Fibroblast of pulmonary artery (primary cell): ENCODE data around the gene NASP.
A peak's percentile ranks its signal among the peaks of the same experiment; 100 is the strongest.
"Not testable (repeated sequence)": the region's sequence is repeated elsewhere in the genome, so short reads cannot be mapped to it uniquely, and the experiment has no call there.

Experiments used
- DNase-seq: peaks from one replicate; pipeline ENCODE4 v3.0.0-alpha.2; 2010; ENCODE audit warnings: low read depth
- H3K4me3 ChIP-seq: replicated peaks from 2 replicates; pipeline ENCODE4 v1.5.1; 2011; ENCODE audit warnings: low read depth, mild to moderate bottlenecking, control low read depth, low read length, moderate library complexity
- CTCF ChIP-seq: IDR thresholded peaks from 2 replicates; pipeline ENCODE4 v1.5.1; 2011; ENCODE audit warnings: mild to moderate bottlenecking, control low read depth, low read length, inconsistent platforms; ENCODE audit errors: missing control alignments

NASP gene

GRCh38 chr1:45584351-45585109 is 689 bp downstream of the NASP start:
- no peak for TF ChIP-seq CTCF
- peak; percentile 92 for DNase-seq

GRCh38 chr1:45585110-45585426 is 1.2 kb downstream of the NASP start:
- peak overlapping the region; percentile 100 for H3K4me3 ChIP-seq
- no peak for TF ChIP-seq CTCF
- DNase-seq = no peak

More at GRCh38 chr1:45584351-45585109, 689 bp downstream of the NASP start:
- H3K4me3 ChIP-seq = peak overlapping the region; percentile 100

- peak overlapping the region; percentile 100 for H3K4me3 ChIP-seq
- no peak for DNase-seq
- no peak for TF ChIP-seq CTCF
Observed at GRCh38 chr1:45585496-45586075, 1.7 kb downstream of the NASP start.

GRCh38 chr1:45586769-45587168 is 2.9 kb downstream of the NASP start:
- no peak for TF ChIP-seq CTCF
- no peak for DNase-seq
- H3K4me3 ChIP-seq = peak overlapping the region; percentile 38

- no peak for DNase-seq
- no peak overlapping the region for H3K4me3 ChIP-seq
- no peak for TF ChIP-seq CTCF
Observed at GRCh38 chr1:45589861-45590260, 6.0 kb downstream of the NASP start.

- no peak for DNase-seq
- H3K4me3 ChIP-seq = no peak overlapping the region
- TF ChIP-seq CTCF = no peak
Observed at GRCh38 chr1:45594412-45594811, 10.6 kb downstream of the NASP start.

- not testable (repeated sequence) for H3K4me3 ChIP-seq, DNase-seq
Observed at GRCh38 chr1:45596765-45597164, 12.9 kb downstream of the NASP start.
